NCI-H1417 (cell line): Measurements from ENCODE around the gene SERPINC1.
"Not testable (repeated sequence)": the region's sequence is repeated elsewhere in the genome, so short reads cannot be mapped to it uniquely, and the experiment has no call there.

Source experiments
- DNase-seq, 3 experiments: peaks; one replicate each; lab custom pipeline; 2025; lab: John Stamatoyannopoulos, UW

Gene SERPINC1

GRCh38 chr1:173862769-173863223 is 54.3 kb downstream of the SERPINC1 start:
- DNase-seq = no peak

DNA sequence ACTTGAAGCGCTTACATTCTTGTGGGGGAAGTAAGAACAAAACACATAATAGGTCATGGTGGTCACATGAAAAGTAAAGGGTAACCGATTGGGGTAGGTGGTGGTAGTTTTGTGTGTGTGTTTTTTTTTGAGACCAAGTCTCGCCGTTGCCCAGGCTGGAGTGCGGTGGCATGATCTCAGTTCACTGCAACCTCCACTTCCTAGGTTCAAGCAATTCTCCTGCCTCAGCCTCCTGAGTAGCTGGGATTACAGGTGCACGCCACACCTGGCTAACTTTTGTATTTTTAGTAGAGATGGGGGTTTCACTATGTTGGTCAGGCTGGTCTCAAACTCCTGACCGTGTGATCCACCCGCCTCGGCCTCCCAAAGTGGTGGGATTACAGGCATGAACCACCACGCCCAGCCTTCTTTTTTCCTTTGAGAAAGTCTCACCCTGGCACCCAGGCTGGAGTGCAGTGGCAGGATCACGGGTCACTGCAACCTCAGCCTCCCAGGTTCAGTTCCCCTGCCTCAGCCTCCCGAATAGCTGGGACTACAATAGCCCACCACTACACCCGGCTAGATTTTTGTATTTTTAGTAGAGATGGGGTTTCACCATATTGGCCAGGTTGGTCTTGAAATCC is 54.9 kb downstream of the SERPINC1 start:
- DNase-seq = not testable (repeated sequence)

GRCh38 chr1:173861731-173862145 is 55.4 kb downstream of the SERPINC1 start:
- no peak for DNase-seq

DNA sequence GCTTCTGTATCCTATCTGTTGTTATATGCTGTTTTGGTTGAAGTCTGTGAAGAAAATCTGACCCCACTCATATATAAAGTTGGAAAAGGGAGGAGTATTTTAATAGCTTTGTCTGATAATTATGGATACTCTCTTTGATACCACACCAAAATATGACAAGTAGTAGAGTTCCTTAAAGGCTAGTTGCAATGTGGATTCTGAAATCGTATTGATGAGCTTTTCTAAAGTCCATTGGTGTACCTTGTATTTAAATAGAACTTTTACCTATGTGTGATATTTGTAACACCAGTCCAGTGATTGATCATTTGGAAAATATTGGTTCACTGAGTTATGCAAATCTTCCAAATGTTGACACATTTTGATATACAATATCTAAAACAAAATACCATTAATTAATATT is 57.1 kb downstream of the SERPINC1 start:
- DNase-seq = no peak

DNA sequence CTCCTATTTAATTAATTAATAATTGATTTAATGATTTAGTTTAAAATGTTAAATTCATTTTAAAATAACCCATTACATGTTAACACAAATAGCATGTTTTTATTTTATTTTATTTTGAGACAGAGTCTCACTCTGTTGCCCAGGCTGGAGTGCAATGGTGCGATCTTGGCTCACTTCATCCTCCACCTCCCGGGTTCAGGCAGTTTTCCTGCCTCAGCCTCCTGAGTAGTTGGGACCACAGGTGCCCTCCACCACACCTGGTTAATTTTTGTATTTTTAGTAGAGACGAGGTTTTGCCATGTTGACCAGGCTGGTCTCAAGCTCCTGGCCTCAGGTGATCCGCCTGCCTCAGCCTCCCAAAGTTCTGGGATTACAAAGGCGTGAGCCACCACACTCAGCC is 57.6 kb downstream of the SERPINC1 start:
- DNase-seq = not testable (repeated sequence)

DNA sequence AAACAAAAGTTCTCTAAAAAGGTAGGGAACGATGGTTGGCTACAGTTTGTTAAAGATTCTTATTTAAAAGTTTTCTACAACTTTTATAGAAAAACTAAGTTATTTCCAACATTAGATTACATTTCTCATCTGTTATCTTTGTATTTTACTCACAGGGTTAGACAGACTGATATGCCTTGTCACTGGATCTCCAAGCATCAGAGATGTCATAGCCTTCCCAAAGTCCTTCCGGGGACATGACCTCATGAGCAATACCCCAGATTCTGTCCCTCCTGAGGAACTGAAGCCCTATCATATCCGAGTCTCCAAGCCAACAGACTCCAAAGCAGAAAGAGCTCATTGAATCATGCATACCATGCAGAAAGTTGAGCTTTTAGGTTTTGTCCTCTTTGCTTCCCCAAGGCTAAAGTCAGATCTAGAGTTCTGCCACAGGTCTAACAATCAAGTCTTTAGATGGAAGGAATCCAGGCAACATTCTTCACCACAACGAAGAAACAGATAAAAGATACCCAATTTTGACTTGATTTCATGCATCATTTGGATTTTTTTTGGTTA is 59.7 kb downstream of the SERPINC1 start:
- DNase-seq = no peak

- DNase-seq = no peak
Measured at GRCh38 chr1:173856903-173857302, 60.2 kb downstream of the SERPINC1 start.

GRCh38 chr1:173856014-173856413 is 61.1 kb downstream of the SERPINC1 start:
- no peak for DNase-seq
